GM12878 (cell line): ENCODE results near the gene SGMS1. TPM values are rescaled to one million over a fixed set of nuclear protein-coding genes. Genes with fewer than 3 reads are reported as not detected.

ENCODE experiments used
- ATAC-seq: fragments of 200-7000 bp; cut with Tn5 transposase; 3 replicates; pipeline ENCODE4 v1.9.1; 2020; ENCODE audit warnings: mild to moderate bottlenecking, moderate library complexity
- BruUV-seq: library from RNA; stranded (reverse); fragments of 400-500 nt; replicated peaks from 2 replicates; lab custom pipeline; 2021; lab: Mats Ljungman, UMichigan
- CTCF ChIA-PET: fragments of 300-600 bp; sonication (Branson Sonifier 250); formaldehyde crosslinking; extraction: SDS; loops from one replicate; lab custom pipeline; 2021; ENCODE audit warnings: inconsistent platforms; lab: Yijun Ruan, JAX
- POLR2A ChIA-PET: fragments of 350-600 bp; formaldehyde crosslinking; extraction: SDS; loops from one replicate; lab custom pipeline; 2021; ENCODE audit warnings: inconsistent platforms; lab: Charles Lee
- RAD21 ChIA-PET: fragments of 300-600 bp; sonication (Branson Sonifier 250); formaldehyde crosslinking; loops from one replicate; lab custom pipeline; 2023; ENCODE audit warnings: antibody characterized with exemption; ENCODE audit not compliant: unreplicated experiment; lab: Charles Lee
- SMC1A ChIA-PET: fragments of 300-600 bp; sonication (Branson Sonifier 250); formaldehyde crosslinking; loops from one replicate; lab custom pipeline; 2023; ENCODE audit not compliant: unreplicated experiment, uncharacterized antibody; lab: Charles Lee
- DNase-seq: peaks from one replicate; pipeline ENCODE4 v3.0.0-alpha.2; 2011; ENCODE audit warnings: low read depth, low spot score
- FAIRE-seq: peaks from 3 replicates; lab custom pipeline; 2011; peaks lifted over from hg19 to GRCh38; lab: Jason Lieb, UNC
- H2AFZ ChIP-seq: 2 replicates; pipeline ENCODE4 v1.6.0; 2011; ENCODE audit warnings: low read depth, low read length, control low read depth; ENCODE audit not compliant: control insufficient read depth
- H3K27ac ChIP-seq: 2 replicates; pipeline ENCODE4 v1.5.1; 2011; ENCODE audit warnings: control low read depth; ENCODE audit not compliant: control insufficient read depth, insufficient read depth
- H3K27me3 ChIP-seq, 2 experiments: replicated peaks in 1 of 2; 2 replicates each; pipeline versions ENCODE4 v1.6.0 to v1.6.1; 2011; ENCODE audit warnings: low read length in 1 of 2; ENCODE audit not compliant: control insufficient read depth in 2 of 2, insufficient read depth in 2 of 2
- H3K36me3 ChIP-seq, 2 experiments: 2 replicates each; pipeline ENCODE4 v1.5.1; 2011; ENCODE audit warnings: low read length in 1 of 2; ENCODE audit not compliant: control insufficient read depth in 2 of 2, insufficient read depth in 2 of 2
- H3K4me1 ChIP-seq: 2 replicates; pipeline ENCODE4 v1.6.1; 2011; ENCODE audit warnings: mild to moderate bottlenecking, low read length, moderate library complexity, mixed read lengths; ENCODE audit not compliant: control insufficient read depth, insufficient read depth
- H3K4me2 ChIP-seq: 2 replicates; pipeline ENCODE4 v1.6.0; 2011; ENCODE audit warnings: control low read depth; ENCODE audit not compliant: control insufficient read depth, insufficient read depth
- H3K4me3 ChIP-seq: fragments of 200-600 bp; sonication (generic); 2 replicates; pipeline ENCODE4 v1.5.1; 2016
- H3K79me2 ChIP-seq: 2 replicates; pipeline ENCODE4 v1.6.0; 2011; ENCODE audit warnings: low read length; ENCODE audit not compliant: control insufficient read depth, insufficient read depth
- H3K9ac ChIP-seq: 2 replicates; pipeline ENCODE4 v1.8.0; 2011; ENCODE audit warnings: low read length, control low read depth, mixed read lengths; ENCODE audit not compliant: control insufficient read depth, insufficient read depth
- H3K9me3 ChIP-seq: replicated peaks from 3 replicates; pipeline ENCODE4 v1.5.1; 2011; ENCODE audit warnings: mild to moderate bottlenecking, low read length; ENCODE audit not compliant: control insufficient read depth, insufficient read depth
- H4K20me1 ChIP-seq: 2 replicates; pipeline ENCODE4 v1.6.0; 2011; ENCODE audit not compliant: control insufficient read depth, insufficient read depth
- BHLHE40 ChIP-seq, 2 experiments: fragments of 450-650 bp in 1 of 2; IDR thresholded peaks; 2 replicates each; pipeline ENCODE4 v1.6.1; 2011 to 2017; ENCODE audit warnings: low read depth in 2 of 2, borderline replicate concordance in 1 of 2, improper control_type of control experiment in 1 of 2, low read length in 1 of 2, mild to moderate bottlenecking in 1 of 2
- POLR2AphosphoS5 ChIP-seq: IDR thresholded peaks from 2 replicates; pipeline ENCODE4 v1.6.1; 2011; ENCODE audit warnings: mild to moderate bottlenecking, low read length, inconsistent platforms
- SREBF2 ChIP-seq: IDR thresholded peaks from 2 replicates; pipeline ENCODE4 v1.6.1; 2012; ENCODE audit warnings: mild to moderate bottlenecking, low read length
- STAT1 ChIP-seq: fragments of 450-650 bp; conservative IDR thresholded peaks from 2 replicates; pipeline ENCODE4 v1.6.1; 2014; ENCODE audit warnings: antibody characterized with exemption, mild to moderate bottlenecking
- ZNF24 ChIP-seq: fragments of 450-650 bp; IDR thresholded peaks from 2 replicates; pipeline ENCODE4 v1.6.1; 2017; ENCODE audit warnings: antibody characterized with exemption, mild to moderate bottlenecking
- WGBS: methylation state at CpG from one replicate; pipeline ENCODE4 v1.1.6; 2016; ENCODE audit warnings: low lambda C conversion rate; ENCODE audit not compliant: insufficient replicate concordance, insufficient coverage; ENCODE audit errors: missing lambda C conversion rate; 5-methylcytosine and 5-hydroxymethylcytosine counted together
- in situ Hi-C: fragments of 300-500 bp; cut with MboI; formaldehyde crosslinking; loops from 9 replicates; pipeline ENCODE4 v1.14.3; 2018; ENCODE audit warnings: mixed read lengths
- intact Hi-C: fragments of 100-400 bp; cut with micrococcal nuclease; formaldehyde crosslinking; loops from one replicate; pipeline ENCODE4 v1.14.2; 2022; ENCODE audit not compliant: unreplicated experiment
- polyA plus RNA-seq, 11 experiments: library from polyadenylated mRNA; depleted of rRNA in 4 of 11; unstranded in 6 of 11; stranded (reverse) in 5 of 11; fragments of >200 nt; fragmentation: Nextera tagmentation in 4 of 11; fragmentation: Illumina TruSeq in 1 of 11; extraction: Ambion mirVana in 4 of 11; extraction: Trizol in 1 of 11; gene quantifications; 1 replicate in 1 of 11; 2 replicates in 10 of 11; pipeline versions ENCODE4 v1.2.1 to v1.2.3, GENCODE V29; 2011 to 2016; ENCODE audit warnings: inconsistent platforms in 2 of 11, missing spikeins in 2 of 11, low read depth in 1 of 11
- total RNA-seq, 4 experiments: library from RNA; depleted of rRNA in 3 of 4; stranded (reverse); fragments of >200 nt in 3 of 4; fragmentation: Illumina TruSeq in 1 of 4; extraction: Trizol in 1 of 4; gene quantifications; 2 replicates each; pipeline versions ENCODE4 v1.2.1 to v1.2.3, GENCODE V29; 2013 to 2021
- TF ChIP-seq, protein P1 (sequence below): fragments of 150-350 bp; IDR thresholded peaks from 2 replicates; pipeline ENCODE4 v1.6.1; 2014; ENCODE audit warnings: mild to moderate bottlenecking, low read depth, low read length

The SGMS1 gene
- total and polyA plus RNA-seq, 10 of the 15 experiments (the other 5 are each of a cell fraction or from before 2014, with no cell fraction given): 1.4 to 14.5 (median 4.9) TPM

DNA sequence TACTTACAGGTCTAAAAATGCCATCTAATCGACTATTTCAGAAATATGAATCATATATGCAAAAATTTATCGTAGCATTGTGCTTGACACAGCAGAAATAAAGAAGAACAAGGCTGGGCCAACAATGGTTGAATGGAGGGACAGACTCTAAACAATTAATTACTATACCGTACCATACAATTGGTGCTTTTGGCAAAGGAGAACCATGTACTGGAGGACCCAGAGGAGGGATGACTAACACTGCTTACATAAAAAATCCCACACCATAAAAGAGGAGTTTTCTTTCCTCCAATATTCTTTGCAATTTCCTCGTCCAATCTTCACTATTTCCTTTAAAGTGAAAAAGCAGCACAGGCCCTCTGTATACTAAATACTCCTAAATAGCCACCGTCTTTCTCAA is 94.1 kb downstream of the SGMS1 start:
- Histone ChIP-seq H3K79me2 (no peaks in the 10 kb centered on the region), H3K4me1 (no peaks in the 10 kb centered on the region), H3K36me3 (no peaks in the 10 kb centered on the region), H4K20me1 (no peaks in the 10 kb centered on the region), H2AFZ (no peak overlapping the region), H3K4me2 (no peak overlapping the region), H3K27ac (no peak overlapping the region), H3K9me3 (no peaks in the 10 kb centered on the region), H3K9ac (no peak overlapping the region), H3K27me3 (no peaks in the 10 kb centered on the region), H3K4me3 (no peak overlapping the region)
- ChIA-PET SMC1A (interaction anchor here (0.6 to 1.0 kb wide), 2 partner anchors 14 to 16 kb away, joined by 3 read pairs; no protein-coding TSS in a partner anchor), CTCF (interaction anchor here (0.7 kb wide), 1 partner anchor 84 kb away, joined by 3 read pairs; no protein-coding TSS in a partner anchor), RAD21 (no interaction called here), POLR2A (interaction anchor here (0.7 to 1.4 kb wide), 2 partner anchors 9 to 59 kb away, joined by 3 read pairs; no protein-coding TSS in a partner anchor)
- no TSS peak for BruUV-seq
- no peak for FAIRE-seq
- 93% methylated on average over 5 of the region's 5 CpGs for WGBS
- intact Hi-C loops (no loop called here), in situ Hi-C loops (no loop called here)
- ATAC-seq: no peak
- no peak for DNase-seq
- TF ChIP-seq BHLHE40 (IDR thresholded peaks at IDR 0.05; ENCODE audit: borderline replicate concordance in 1 of 2, low read depth in 2 of 2, low read length in 1 of 2): no peak
- no peak for TF ChIP-seq STAT1
- no peak for TF ChIP-seq SREBF2
- TF ChIP-seq POLR2AphosphoS5: no peak
- TF ChIP-seq ZNF24: no peak
- TF ChIP-seq, protein P1, sequence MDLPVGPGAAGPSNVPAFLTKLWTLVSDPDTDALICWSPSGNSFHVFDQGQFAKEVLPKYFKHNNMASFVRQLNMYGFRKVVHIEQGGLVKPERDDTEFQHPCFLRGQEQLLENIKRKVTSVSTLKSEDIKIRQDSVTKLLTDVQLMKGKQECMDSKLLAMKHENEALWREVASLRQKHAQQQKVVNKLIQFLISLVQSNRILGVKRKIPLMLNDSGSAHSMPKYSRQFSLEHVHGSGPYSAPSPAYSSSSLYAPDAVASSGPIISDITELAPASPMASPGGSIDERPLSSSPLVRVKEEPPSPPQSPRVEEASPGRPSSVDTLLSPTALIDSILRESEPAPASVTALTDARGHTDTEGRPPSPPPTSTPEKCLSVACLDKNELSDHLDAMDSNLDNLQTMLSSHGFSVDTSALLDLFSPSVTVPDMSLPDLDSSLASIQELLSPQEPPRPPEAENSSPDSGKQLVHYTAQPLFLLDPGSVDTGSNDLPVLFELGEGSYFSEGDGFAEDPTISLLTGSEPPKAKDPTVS: no peak
